Measurements from ENCODE around the gene GATA2.

The GATA2 gene

GRCh38 chr3:128468285-128468790 lies 24.7 kb downstream of the GATA2 start:
- TF ChIP-seq CTCF (IDR thresholded peaks at IDR 0.05; ENCODE audit: borderline replicate concordance, insufficient read depth, low read depth, low read length): no peak
- H3K4me3 ChIP-seq (ENCODE audit: low read depth, low read length): no peak overlapping the region

GRCh38 chr3:128466840-128467541 lies 26.0 kb downstream of the GATA2 start, which contains the start of gene DNAJB8:
Gene DNAJB8, minus strand, starts transcription at chr3:128466890. Its CDS starts 3,645 bp downstream, at chr3:128463245.
- TF ChIP-seq CTCF (IDR thresholded peaks at IDR 0.05; ENCODE audit: borderline replicate concordance, insufficient read depth, low read depth, low read length): no peak
- H3K4me3 ChIP-seq (ENCODE audit: low read depth, low read length): no peak within 1 kb of the TSS

GRCh38 chr3:128464702-128465101 lies 28.3 kb downstream of the GATA2 start:
- H3K4me3 ChIP-seq (ENCODE audit: low read depth, low read length): no peak overlapping the region
- TF ChIP-seq CTCF (IDR thresholded peaks at IDR 0.05; ENCODE audit: borderline replicate concordance, insufficient read depth, low read depth, low read length): no peak

GRCh38 chr3:128464188-128464587 lies 28.8 kb downstream of the GATA2 start:
- no peak overlapping the region for H3K4me3 ChIP-seq (ENCODE audit: low read depth, low read length)
- TF ChIP-seq CTCF (IDR thresholded peaks at IDR 0.05; ENCODE audit: borderline replicate concordance, insufficient read depth, low read depth, low read length): no peak

DNA sequence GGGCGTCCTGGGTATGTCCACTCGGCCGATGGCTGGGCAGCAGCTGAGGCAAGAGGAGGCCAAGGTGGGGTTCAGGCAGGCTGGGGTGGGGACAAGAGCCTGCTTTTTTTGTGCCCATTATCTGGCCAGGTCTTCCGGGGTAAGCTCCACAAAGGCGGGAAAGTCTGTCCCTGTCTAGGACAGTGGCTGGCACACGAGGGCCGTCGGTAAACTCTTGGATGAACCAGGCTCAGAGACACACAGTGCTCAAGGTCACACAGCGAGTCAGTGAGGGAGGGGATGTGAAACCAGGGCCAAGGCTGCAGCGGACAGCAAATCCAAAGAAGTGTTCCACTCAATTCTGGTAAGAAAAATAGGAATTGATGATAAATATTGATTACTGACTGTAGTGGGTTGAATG lies 29.2 kb downstream of the GATA2 start:
- H3K4me3 ChIP-seq (ENCODE audit: low read depth, low read length): no peak overlapping the region
- no peak for TF ChIP-seq CTCF (IDR thresholded peaks at IDR 0.05; ENCODE audit: borderline replicate concordance, insufficient read depth, low read depth, low read length)

- no peak for TF ChIP-seq CTCF (IDR thresholded peaks at IDR 0.05; ENCODE audit: borderline replicate concordance, insufficient read depth, low read depth, low read length)
- no peak overlapping the region for H3K4me3 ChIP-seq (ENCODE audit: low read depth, low read length)
These were observed 29.6 kb downstream of the GATA2 start for GRCh38 chr3:128463354-128463753.

GRCh38 chr3:128462931-128463330 lies 30.1 kb downstream of the GATA2 start:
- no peak for TF ChIP-seq CTCF (IDR thresholded peaks at IDR 0.05; ENCODE audit: borderline replicate concordance, insufficient read depth, low read depth, low read length)

More at GRCh38 chr3:128462931-128463330, 30.1 kb downstream of the GATA2 start:
- H3K4me3 ChIP-seq (ENCODE audit: low read depth, low read length): no peak overlapping the region
